ENCODE data around the gene DLK1. TPM values are rescaled to one million over a fixed set of nuclear protein-coding genes. Genes with fewer than 3 reads are reported as not detected.
A peak's percentile ranks its signal among the peaks of the same experiment; 100 is the strongest.

The DLK1 gene
- total RNA-seq, 1 donor from 2014 or later, result 4.4 TPM

DNA sequence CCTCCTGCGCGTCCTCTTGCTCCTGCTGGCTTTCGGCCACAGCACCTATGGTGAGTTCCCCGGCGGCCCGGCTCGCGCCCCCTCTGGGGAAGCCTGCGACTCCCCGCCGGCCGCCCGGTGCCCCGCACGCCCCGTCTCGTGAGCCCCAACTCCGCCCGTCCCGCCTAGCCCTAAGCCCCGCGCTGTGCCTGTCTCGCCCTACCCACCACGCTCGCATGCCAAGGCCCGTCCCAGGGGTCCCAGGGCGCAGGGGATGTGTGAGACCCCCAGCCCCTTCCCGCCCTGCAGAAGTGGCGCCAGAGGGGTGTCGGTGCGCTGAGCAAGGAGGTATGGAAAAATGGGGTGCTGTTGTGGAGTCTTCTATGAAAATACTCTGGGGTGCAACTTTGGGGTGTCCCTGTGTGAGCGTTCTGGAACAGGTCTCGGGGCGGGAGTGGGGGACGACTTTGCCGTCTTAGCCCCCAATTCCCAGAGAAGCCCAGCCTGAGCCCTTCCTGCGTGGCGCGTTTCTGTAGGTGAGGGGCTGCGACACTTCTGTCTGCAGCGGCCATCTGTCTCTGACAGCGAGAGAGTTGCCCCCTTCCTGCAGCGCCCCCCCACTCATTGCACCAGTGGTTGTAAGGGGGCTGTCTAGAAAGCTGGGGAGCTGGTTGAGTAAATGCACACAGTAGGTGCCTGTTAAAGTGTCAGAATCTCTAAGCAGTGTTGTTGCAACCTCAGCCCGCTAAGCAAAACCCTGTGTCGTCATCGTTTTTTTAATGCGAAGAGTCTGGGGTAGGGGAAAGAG, 587 bp downstream of the DLK1 start:
- H3K4me3 Mint-ChIP-seq, result peak overlapping the region; percentile 75
- DNase-seq (ENCODE audit: low read depth, low spot score), result no peak
- no peak overlapping the region for H3K27ac Mint-ChIP-seq (ENCODE audit: unreplicated experiment)
- H3K9me3 Mint-ChIP-seq, result no peaks in the 10 kb centered on the region
- peaks cover 78% of the 10 kb centered on the region for H3K27me3 Mint-ChIP-seq (ENCODE audit: low read depth)
- H3K36me3 Mint-ChIP-seq (ENCODE audit: low read depth), result no peaks in the 10 kb centered on the region
- H3K4me1 Mint-ChIP-seq, result peaks cover 40% of the 10 kb centered on the region
- TF ChIP-seq, protein P1, sequence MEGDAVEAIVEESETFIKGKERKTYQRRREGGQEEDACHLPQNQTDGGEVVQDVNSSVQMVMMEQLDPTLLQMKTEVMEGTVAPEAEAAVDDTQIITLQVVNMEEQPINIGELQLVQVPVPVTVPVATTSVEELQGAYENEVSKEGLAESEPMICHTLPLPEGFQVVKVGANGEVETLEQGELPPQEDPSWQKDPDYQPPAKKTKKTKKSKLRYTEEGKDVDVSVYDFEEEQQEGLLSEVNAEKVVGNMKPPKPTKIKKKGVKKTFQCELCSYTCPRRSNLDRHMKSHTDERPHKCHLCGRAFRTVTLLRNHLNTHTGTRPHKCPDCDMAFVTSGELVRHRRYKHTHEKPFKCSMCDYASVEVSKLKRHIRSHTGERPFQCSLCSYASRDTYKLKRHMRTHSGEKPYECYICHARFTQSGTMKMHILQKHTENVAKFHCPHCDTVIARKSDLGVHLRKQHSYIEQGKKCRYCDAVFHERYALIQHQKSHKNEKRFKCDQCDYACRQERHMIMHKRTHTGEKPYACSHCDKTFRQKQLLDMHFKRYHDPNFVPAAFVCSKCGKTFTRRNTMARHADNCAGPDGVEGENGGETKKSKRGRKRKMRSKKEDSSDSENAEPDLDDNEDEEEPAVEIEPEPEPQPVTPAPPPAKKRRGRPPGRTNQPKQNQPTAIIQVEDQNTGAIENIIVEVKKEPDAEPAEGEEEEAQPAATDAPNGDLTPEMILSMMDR (conservative IDR thresholded peaks at IDR 0.05), result no peak

DNA sequence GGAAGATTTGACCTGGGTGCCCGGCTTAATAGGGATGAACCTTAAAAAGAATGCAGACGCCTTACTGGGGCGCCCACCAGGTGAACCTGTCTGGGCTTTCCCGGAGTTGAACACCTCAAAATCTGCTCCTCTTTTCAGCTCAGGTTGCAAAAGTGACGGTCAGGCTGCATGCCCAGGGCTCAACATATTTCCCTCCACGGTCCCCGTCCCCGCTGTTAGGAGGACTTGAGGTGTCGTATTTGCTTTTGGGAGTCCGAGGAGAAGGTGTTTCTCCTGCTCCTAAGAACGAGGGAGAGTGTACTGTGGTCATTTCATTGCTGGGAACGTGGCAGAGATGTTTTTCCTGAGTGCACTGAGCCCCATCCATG, 1.2 kb downstream of the DLK1 start:
- H3K9me3 Mint-ChIP-seq, result no peaks in the 10 kb centered on the region
- DNase-seq (ENCODE audit: low read depth, low spot score), result no peak
- peaks cover 44% of the 10 kb centered on the region for H3K4me1 Mint-ChIP-seq
- H3K27me3 Mint-ChIP-seq (ENCODE audit: low read depth), result peaks cover 78% of the 10 kb centered on the region
- TF ChIP-seq, protein P1 (conservative IDR thresholded peaks at IDR 0.05), result no peak
- no peaks in the 10 kb centered on the region for H3K36me3 Mint-ChIP-seq (ENCODE audit: low read depth)
- peak overlapping the region; percentile 75 for H3K4me3 Mint-ChIP-seq
- no peak overlapping the region for H3K27ac Mint-ChIP-seq (ENCODE audit: unreplicated experiment)

DNA sequence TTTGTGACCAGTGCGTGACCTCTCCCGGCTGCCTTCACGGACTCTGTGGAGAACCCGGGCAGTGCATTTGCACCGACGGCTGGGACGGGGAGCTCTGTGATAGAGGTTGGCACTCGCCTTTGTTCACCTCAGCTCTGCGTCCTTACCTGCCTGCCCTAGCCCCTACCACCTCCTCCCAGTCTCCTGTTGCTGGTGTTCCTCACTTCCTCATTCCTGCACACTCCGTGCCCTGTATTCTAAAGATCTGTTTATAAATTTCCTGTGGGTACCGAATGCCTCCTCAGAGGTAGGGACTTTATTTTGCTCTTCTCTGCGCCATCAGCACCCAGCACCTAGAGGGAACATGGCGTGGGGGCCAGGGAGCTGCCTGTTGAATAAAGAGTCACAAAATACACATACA, 2.3 kb downstream of the DLK1 start:
- Mint-ChIP-seq H3K36me3 (ENCODE audit: low read depth) (no peaks in the 10 kb centered on the region), H3K4me1 (peaks cover 40% of the 10 kb centered on the region), H3K27ac (ENCODE audit: unreplicated experiment) (no peak overlapping the region), H3K9me3 (no peaks in the 10 kb centered on the region), H3K27me3 (ENCODE audit: low read depth) (peaks cover 73% of the 10 kb centered on the region), H3K4me3 (peak overlapping the region; percentile 31)
- TF ChIP-seq, protein P1 (conservative IDR thresholded peaks at IDR 0.05), result no peak
- no peak for DNase-seq (ENCODE audit: low read depth, low spot score)

DNA sequence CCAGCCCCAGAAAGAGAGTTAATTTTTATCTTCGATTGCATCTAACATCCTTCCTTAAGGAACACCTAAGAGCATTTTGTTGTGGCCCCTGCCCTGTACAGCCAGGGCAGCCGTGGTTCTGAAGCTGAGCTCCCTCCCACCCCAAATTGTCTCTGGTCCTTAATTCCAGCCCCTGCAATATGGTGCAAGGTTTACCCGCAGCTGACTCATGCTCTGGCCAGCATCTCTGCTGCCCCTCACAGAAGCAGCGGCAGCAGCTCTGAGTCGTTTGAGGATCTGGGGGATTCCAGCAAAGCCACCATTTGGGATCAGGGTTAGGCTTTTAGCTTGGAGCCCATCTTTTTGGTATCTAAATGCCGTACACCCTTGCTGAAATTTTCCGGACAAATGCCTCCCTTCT, 3.3 kb downstream of the DLK1 start:
- no peaks in the 10 kb centered on the region for H3K9me3 Mint-ChIP-seq
- H3K27me3 Mint-ChIP-seq (ENCODE audit: low read depth), result peaks cover 65% of the 10 kb centered on the region
- no peak for DNase-seq (ENCODE audit: low read depth, low spot score)
- TF ChIP-seq, protein P1 (conservative IDR thresholded peaks at IDR 0.05), result no peak
- no peaks in the 10 kb centered on the region for H3K36me3 Mint-ChIP-seq (ENCODE audit: low read depth)
- no peak overlapping the region for H3K4me3 Mint-ChIP-seq
- H3K4me1 Mint-ChIP-seq, result peaks cover 39% of the 10 kb centered on the region
- H3K27ac Mint-ChIP-seq (ENCODE audit: unreplicated experiment), result no peak overlapping the region

DNA sequence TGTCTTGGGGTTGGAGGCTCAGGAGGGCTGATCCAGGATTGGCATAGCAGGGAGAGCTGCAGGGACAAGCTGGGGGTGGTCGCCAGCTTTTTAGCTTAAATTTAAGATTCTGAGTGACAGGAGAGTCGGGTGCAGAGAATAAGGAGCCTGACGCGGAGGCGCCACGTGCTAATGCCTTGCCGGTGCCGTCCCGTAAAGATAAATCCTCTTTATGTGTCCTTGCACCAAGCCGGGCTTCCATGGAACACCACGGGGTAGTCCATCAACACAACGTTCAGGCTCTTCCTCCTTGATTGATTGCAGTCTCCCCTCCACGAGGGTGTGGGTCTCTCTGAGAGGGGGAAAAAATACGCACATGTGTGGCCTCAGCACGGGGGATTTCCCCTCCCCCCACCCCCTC, 3.9 kb downstream of the DLK1 start:
- TF ChIP-seq, protein P1 (conservative IDR thresholded peaks at IDR 0.05), result no peak
- H3K36me3 Mint-ChIP-seq (ENCODE audit: low read depth), result no peaks in the 10 kb centered on the region
- no peak overlapping the region for H3K27ac Mint-ChIP-seq (ENCODE audit: unreplicated experiment)
- no peak overlapping the region for H3K4me3 Mint-ChIP-seq
- H3K27me3 Mint-ChIP-seq (ENCODE audit: low read depth), result peaks cover 60% of the 10 kb centered on the region
- H3K4me1 Mint-ChIP-seq, result peaks cover 39% of the 10 kb centered on the region
- H3K9me3 Mint-ChIP-seq, result no peaks in the 10 kb centered on the region
- DNase-seq (ENCODE audit: low read depth, low spot score), result no peak

Data from neural crest cell (in vitro differentiated cells).